ENCODE measurements around the gene RASSF1. TPM values are rescaled to one million over a fixed set of nuclear protein-coding genes. Genes with fewer than 3 reads are reported as not detected.

The RASSF1 gene
- total and polyA plus RNA-seq, 2 of the 4 experiments (the other 2 are of a cell fraction), result 17.4 to 53.4 TPM

GRCh38 chr3:50356553-50356952, 15.9 kb upstream of the RASSF1 start:
- WGBS, 2 experiments (ENCODE audit: extremely low coverage in 2 of 2, insufficient read length in 1 of 2), result 88% methylated on average over 1 of the region's 5 CpGs; no CpG with 5 or more reads in 1 of the 2 experiments
- H3K18ac ChIP-seq (ENCODE audit: low read depth, low read length), result no peak overlapping the region
- H2BK5ac ChIP-seq (ENCODE audit: low read depth, low read length, poor library complexity, severe bottlenecking), result no peak overlapping the region
- no peak overlapping the region for H2BK15ac ChIP-seq (ENCODE audit: low read depth, low read length)
- H2AFZ ChIP-seq (replicated peaks; ENCODE audit: low read length, poor library complexity), result no peak overlapping the region
- peak overlapping the region; percentile 3; the same call in 1 of the 2 replicates for H3K23ac ChIP-seq (ENCODE audit: low read depth, low read length)
- no peak overlapping the region for H2BK120ac ChIP-seq (ENCODE audit: low read depth, low read length)
- no peak for TF ChIP-seq CHD1 (IDR thresholded peaks at IDR 0.05; ENCODE audit: low read depth, low read length)
- no peak for TF ChIP-seq BHLHE40 (IDR thresholded peaks at IDR 0.05; ENCODE audit: low read depth, low read length)
- no peak for TF ChIP-seq CEBPB (IDR thresholded peaks at IDR 0.05; ENCODE audit: low read depth, low read length)
- no peak for TF ChIP-seq RFX5 (IDR thresholded peaks at IDR 0.05; ENCODE audit: low read depth, low read length)
- no peak for TF ChIP-seq RCOR1 (IDR thresholded peaks at IDR 0.05; ENCODE audit: insufficient replicate concordance, low read length)
- no peak for TF ChIP-seq ELK1 (IDR thresholded peaks at IDR 0.05; ENCODE audit: borderline replicate concordance, low read depth, low read length)
- TF ChIP-seq FOS (IDR thresholded peaks at IDR 0.05; ENCODE audit: low read depth, low read length), result no peak
- TF ChIP-seq MAFK (IDR thresholded peaks at IDR 0.05; ENCODE audit: low read depth, low read length), result no peak
- no peak for TF ChIP-seq CTCF (conservative IDR thresholded peaks at IDR 0.05; ENCODE audit: low read depth, low read length)
- no peak for TF ChIP-seq MAZ (IDR thresholded peaks at IDR 0.05; ENCODE audit: borderline replicate concordance, low read depth, low read length)
- no peak for TF ChIP-seq USF2 (IDR thresholded peaks at IDR 0.05; ENCODE audit: low read depth, low read length)
- TF ChIP-seq MXI1 (IDR thresholded peaks at IDR 0.05; ENCODE audit: borderline replicate concordance, low read depth, low read length), result no peak
- no peak for TF ChIP-seq RAD21 (IDR thresholded peaks at IDR 0.05; ENCODE audit: low read length)
- no peak for TF ChIP-seq SMC3 (IDR thresholded peaks at IDR 0.05; ENCODE audit: low read depth, low read length)
- no peak for TF ChIP-seq POLR2A (IDR thresholded peaks at IDR 0.05; ENCODE audit: low read depth, low read length)
- no peak for TF ChIP-seq NFE2L2 (IDR thresholded peaks at IDR 0.05; ENCODE audit: low read depth, low read length)
- no peak overlapping the region for H3K9ac ChIP-seq (ENCODE audit: low read depth, low read length)
- H3K9me3 ChIP-seq (ENCODE audit: control insufficient read depth, insufficient read depth, low read length), result no peaks in the 10 kb centered on the region
- DNase-seq, result no peak
- H3K9me1 ChIP-seq (ENCODE audit: insufficient read depth, low read length), result peaks cover 17% of the 10 kb centered on the region
- H4K8ac ChIP-seq (ENCODE audit: low read depth in 2 of 2, low read length in 2 of 2), result no peak overlapping the region
- H4K20me1 ChIP-seq (ENCODE audit: insufficient read depth, low read length), result peaks cover 53% of the 10 kb centered on the region
- H3K4me1 ChIP-seq (ENCODE audit: control insufficient read depth, insufficient read depth, low read length), result peaks cover 29% of the 10 kb centered on the region
- no peak overlapping the region for H3K56ac ChIP-seq (ENCODE audit: extremely low read depth, insufficient read depth, low read length)
- peak overlapping the region; percentile 94 for H3K4me2 ChIP-seq (ENCODE audit: low read depth, low read length)
- H3K4me3 ChIP-seq (ENCODE audit: insufficient read depth, low read depth, low read length), result no peak overlapping the region; the same call in 1 of the 2 replicates
- POLR2A ChIA-PET (ENCODE audit: unreplicated experiment), result interaction anchor here (1.0 kb wide), 1 partner anchor 212 kb away, joined by 3 read pairs; the partner anchor contains the start of gene HEMK1
- H3K36me3 ChIP-seq (ENCODE audit: control insufficient read depth, insufficient read depth, low read length), result peaks cover 44% of the 10 kb centered on the region
- no peak overlapping the region for H2AK5ac ChIP-seq (ENCODE audit: low read depth, low read length)
- dilution Hi-C loops (cut with HindIII; ENCODE audit: low sequenced_read_pairs, unreplicated experiment) (no loop called here), intact Hi-C loops (cut with micrococcal nuclease) (no loop called here), in situ Hi-C loops (cut with MboI; ENCODE audit: low sequenced_read_pairs) (no loop called here)
- CTCF ChIA-PET, result interaction anchor here (0.5 kb wide), 1 partner anchor 186 kb away, joined by 3 read pairs; no protein-coding TSS in a partner anchor
- H3K4ac ChIP-seq (ENCODE audit: low read depth, low read length), result no peak overlapping the region
- H2BK20ac ChIP-seq (ENCODE audit: low read depth, low read length), result no peak overlapping the region
- ATAC-seq (ENCODE audit: low read depth), result no peak
- no peak overlapping the region for H4K91ac ChIP-seq (ENCODE audit: insufficient read depth, low read depth, low read length)
- H2AK9ac ChIP-seq (replicated peaks; ENCODE audit: low read depth, low read length, poor library complexity), result peak overlapping the region; percentile 8
- H3K27me3 ChIP-seq (ENCODE audit: control insufficient read depth, insufficient read depth, low read length), result no peaks in the 10 kb centered on the region
- no peak overlapping the region for H4K5ac ChIP-seq (ENCODE audit: low read depth, low read length)
- BruUV-seq (replicated peaks), result no TSS peak
- 0 out of 2 replicates have a peak overlapping the region, but pooled peaks have one; percentile 19 for H3K14ac ChIP-seq (replicated peaks; ENCODE audit: low read depth, low read length)
- no peak overlapping the region for H3K27ac ChIP-seq (ENCODE audit: insufficient read depth, low read length)
- H3K79me1 ChIP-seq (ENCODE audit: low read depth in 1 of 2, low read length in 2 of 2), result peaks cover 4 to 66% of the 10 kb centered on the region in 2 experiments

All from IMR-90 (cell line).